SK-N-SH (cell line): ENCODE data around the gene KIF18A. TPM values are rescaled to one million over a fixed set of nuclear protein-coding genes. Genes with fewer than 3 reads are reported as not detected.

Experiments
- CTCF ChIA-PET: fragments of 300-600, 350-600 bp; formaldehyde crosslinking; extraction: SDS; loops from one replicate; lab custom pipeline; 2021; lab: Yijun Ruan, JAX
- POLR2A ChIA-PET: fragments of 350-600 bp; sonication (Branson Sonifier 250); formaldehyde crosslinking; extraction: SDS; loops from one replicate; lab custom pipeline; 2020; ENCODE audit warnings: antibody characterized with exemption, inconsistent platforms; lab: Yijun Ruan, JAX
- DNase-seq: peaks from one replicate; pipeline ENCODE4 v3.0.0; 2012
- H2AFZ ChIP-seq: fragments of 200-600 bp; sonication (generic); 2 replicates; pipeline ENCODE4 v1.8.1; 2016; ENCODE audit warnings: antibody characterized with exemption, mild to moderate bottlenecking, low read depth
- H3F3A ChIP-seq: fragments of 200-600 bp; sonication (generic); replicated peaks from 2 replicates; pipeline ENCODE3; 2016; ENCODE audit warnings: antibody characterized with exemption, mild to moderate bottlenecking; ENCODE audit not compliant: insufficient read depth
- H3K27ac ChIP-seq, 2 experiments: fragments of 200-500 bp in 1 of 2; fragments of 200-600 bp in 1 of 2; sonication (Bioruptor generic) in 1 of 2; sonication (generic), shearing (Covaris generic) in 1 of 2; 2 replicates each; pipeline versions ENCODE4 v1.5.1 to v1.6.1; 2014 to 2016; ENCODE audit warnings: low read depth in 2 of 2, inconsistent platforms in 1 of 2, low read length in 1 of 2, mild to moderate bottlenecking in 1 of 2, mixed read lengths in 1 of 2
- H3K27me3 ChIP-seq: fragments of 200-600 bp; sonication (generic), shearing (Covaris generic); 2 replicates; pipeline ENCODE4 v1.6.1; 2016; ENCODE audit warnings: mixed run types; ENCODE audit not compliant: insufficient read depth
- H3K36me3 ChIP-seq, 2 experiments: fragments of 200-500 bp in 1 of 2; fragments of 200-600 bp in 1 of 2; sonication (Bioruptor generic) in 1 of 2; sonication (generic) in 1 of 2; replicated peaks in 1 of 2; 2 replicates each; pipeline versions ENCODE3 to v1.5.1; 2014 to 2016; ENCODE audit warnings: low read length in 1 of 2, mild to moderate bottlenecking in 1 of 2; ENCODE audit not compliant: insufficient read depth in 2 of 2, control insufficient read depth in 1 of 2
- H3K4me1 ChIP-seq, 2 experiments: fragments of 200-500 bp in 1 of 2; fragments of 200-600 bp in 1 of 2; sonication (Bioruptor generic) in 1 of 2; sonication (generic), shearing (Covaris generic) in 1 of 2; 2 replicates each; pipeline versions ENCODE4 v1.5.1 to v1.6.1; 2014 to 2016; ENCODE audit warnings: low read depth in 1 of 2, low read length in 1 of 2, mixed run types in 1 of 2; ENCODE audit not compliant: insufficient read depth in 2 of 2, control insufficient read depth in 1 of 2
- H3K4me2 ChIP-seq: fragments of 200-600 bp; sonication (generic), shearing (Covaris generic); 2 replicates; pipeline ENCODE4 v1.6.1; 2017; ENCODE audit warnings: mixed run types
- H3K4me3 ChIP-seq, 2 experiments: fragments of 200-500 bp in 1 of 2; fragments of 200-600 bp in 1 of 2; sonication (Bioruptor generic) in 1 of 2; sonication (generic), shearing (Covaris generic) in 1 of 2; 2 replicates each; pipeline versions ENCODE4 v1.5.1 to v1.8.1; 2014 to 2016; ENCODE audit warnings: low read depth in 2 of 2, inconsistent platforms in 1 of 2, low read length in 1 of 2, mild to moderate bottlenecking in 1 of 2, mixed read lengths in 1 of 2, moderate library complexity in 1 of 2
- H3K79me2 ChIP-seq: fragments of 200-600 bp; sonication (generic); 2 replicates; pipeline ENCODE4 v1.8.1; 2017; ENCODE audit warnings: mild to moderate bottlenecking; ENCODE audit not compliant: insufficient read depth
- H3K9ac ChIP-seq: fragments of 200-600 bp; sonication (generic); 2 replicates; pipeline ENCODE4 v1.6.1; 2017; ENCODE audit warnings: mixed run types
- H3K9me2 ChIP-seq: fragments of 200-600 bp; sonication (generic); 2 replicates; pipeline ENCODE4 v1.6.1; 2017; ENCODE audit warnings: mixed run types
- H3K9me3 ChIP-seq: fragments of 200-600 bp; sonication (generic); 2 replicates; pipeline ENCODE4 v1.6.1; 2017; ENCODE audit warnings: mixed run types, mild to moderate bottlenecking, moderate library complexity
- H4K20me1 ChIP-seq: fragments of 200-600 bp; sonication (generic); 2 replicates; pipeline ENCODE4 v1.6.1; 2017; ENCODE audit warnings: mild to moderate bottlenecking, mixed run types; ENCODE audit not compliant: insufficient read depth
- CHD2 ChIP-seq: fragments of 150-350 bp; IDR thresholded peaks from 2 replicates; pipeline ENCODE4 v1.6.1; 2018; ENCODE audit warnings: low read length; ENCODE audit not compliant: partially characterized antibody
- CTCF ChIP-seq: fragments of 200-600 bp; sonication (generic); IDR thresholded peaks from 2 replicates; pipeline ENCODE4 v1.6.1; 2017; ENCODE audit warnings: antibody characterized with exemption, mild to moderate bottlenecking, moderate library complexity
- ELF1 ChIP-seq: IDR thresholded peaks from 2 replicates; pipeline ENCODE4 v1.4.0; 2012
- EZH2phosphoT487 ChIP-seq: fragments of 200-600 bp; sonication (generic); IDR thresholded peaks from 2 replicates; pipeline ENCODE4 v1.6.1; 2017; ENCODE audit warnings: low read depth, mixed run types, mild to moderate bottlenecking, antibody characterized with exemption, moderate library complexity, borderline replicate concordance
- GATA2 ChIP-seq: sonication (generic); formaldehyde crosslinking; IDR thresholded peaks from 2 replicates; pipeline ENCODE4 v1.5.0; 2020; ENCODE audit warnings: mild to moderate bottlenecking, missing genetic modification reagents
- MAX ChIP-seq: IDR thresholded peaks from 2 replicates; pipeline ENCODE4 v1.4.0; 2012; ENCODE audit warnings: low read depth
- MEF2A ChIP-seq: IDR thresholded peaks from 2 replicates; pipeline ENCODE4 v1.4.0; 2012; ENCODE audit warnings: low read depth, borderline replicate concordance
- MXI1 ChIP-seq: IDR thresholded peaks from 2 replicates; pipeline ENCODE4 v1.6.1; 2012; ENCODE audit warnings: mild to moderate bottlenecking, low read depth, low read length, improper control_type of control experiment
- NRF1 ChIP-seq: IDR thresholded peaks from 2 replicates; pipeline ENCODE4 v1.6.1; 2012; ENCODE audit warnings: low read depth, mild to moderate bottlenecking, low read length
- POLR2AphosphoS5 ChIP-seq: IDR thresholded peaks from 2 replicates; pipeline ENCODE4 v1.6.1; 2012; ENCODE audit warnings: low read depth, low read length
- RAD21 ChIP-seq: IDR thresholded peaks from 2 replicates; pipeline ENCODE4 v1.6.1; 2012; ENCODE audit warnings: mild to moderate bottlenecking, low read length
- RCOR1 ChIP-seq: fragments of 150-350 bp; IDR thresholded peaks from 2 replicates; pipeline ENCODE4 v1.6.1; 2017; ENCODE audit warnings: antibody characterized with exemption, low read length
- RFX5 ChIP-seq: IDR thresholded peaks from 2 replicates; pipeline ENCODE4 v1.6.1; 2012; ENCODE audit warnings: mild to moderate bottlenecking, improper control_type of control experiment, low read length
- TAF1 ChIP-seq: IDR thresholded peaks from 2 replicates; pipeline ENCODE4 v1.6.1; 2012; ENCODE audit warnings: low read depth, mild to moderate bottlenecking, low read length, moderate library complexity, borderline replicate concordance
- TCF12 ChIP-seq: IDR thresholded peaks from 2 replicates; pipeline ENCODE4 v1.4.0; 2012
- USF1 ChIP-seq: IDR thresholded peaks from 2 replicates; pipeline ENCODE4 v1.4.0; 2012; ENCODE audit warnings: low read depth, borderline replicate concordance
- USF2 ChIP-seq: fragments of 150-350 bp; IDR thresholded peaks from 2 replicates; pipeline ENCODE4 v1.6.1; 2017; ENCODE audit warnings: antibody characterized with exemption, low read length, low read depth, borderline replicate concordance
- WGBS: methylation state at CpG from one replicate; pipeline ENCODE4 v1.1.6; 2017; ENCODE audit warnings: low lambda C conversion rate; 5-methylcytosine and 5-hydroxymethylcytosine counted together
- polyA plus RNA-seq, 3 experiments: library from polyadenylated mRNA; depleted of rRNA; stranded (reverse); fragments of >200 nt; gene quantifications; 2 replicates each; pipeline ENCODE4 v1.2.3, GENCODE V29; 2012
- TF ChIP-seq, protein P1 (sequence below): IDR thresholded peaks from 2 replicates; pipeline ENCODE4 v1.4.0; 2012; ENCODE audit warnings: low read depth, borderline replicate concordance

The KIF18A gene
- polyA plus RNA-seq, 1 of the 3 experiments (the other 2 are of a cell fraction): 3.8 TPM

DNA sequence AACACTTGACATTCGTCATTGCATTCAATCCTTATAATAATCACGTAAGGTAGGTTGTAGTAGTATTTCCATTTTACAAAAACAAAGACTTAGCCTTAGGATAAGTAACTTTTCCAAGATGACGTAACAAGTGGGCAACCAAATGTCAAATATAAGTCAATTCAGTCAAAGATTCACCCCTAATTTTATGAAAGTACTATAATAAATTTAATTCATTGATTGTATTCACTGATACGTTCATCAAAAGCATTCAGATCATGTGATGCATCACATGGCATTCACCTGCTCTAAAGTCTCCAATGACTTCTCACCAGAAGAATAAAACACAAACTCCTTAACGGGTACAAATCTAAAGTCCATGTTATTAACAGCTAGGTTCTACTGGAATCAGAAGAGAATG, 2.1 kb downstream of the KIF18A start:
- Histone ChIP-seq H3K27me3 (no peaks in the 10 kb centered on the region), H2AFZ (peak overlapping the region; percentile 42; the same call in 1 of the 2 replicates), H3K79me2 (peaks cover 89% of the 10 kb centered on the region), H3F3A (peaks cover 22% of the 10 kb centered on the region), H3K4me2 (peak overlapping the region; percentile 86), H3K27ac (peak overlapping the region; percentile 9 to 91; a peak in 3 of 4 replicates), H3K9me3 (no peaks in the 10 kb centered on the region), H3K4me1 (peaks cover 15 to 47% of the 10 kb centered on the region in 2 experiments; a peak in 3 of 4 replicates), H3K36me3 (no peaks in the 10 kb centered on the region), H3K9ac (peak overlapping the region; percentile 18; the same call in 1 of the 2 replicates), H3K4me3 (peak overlapping the region; percentile 82 to 87; a peak in 3 of 4 replicates), H3K9me2 (no peaks in the 10 kb centered on the region), H4K20me1 (no peaks in the 10 kb centered on the region)
- ChIA-PET POLR2A (no interaction called here), CTCF (interaction anchor here (0.6 kb wide), 1 partner anchor 217 kb away, joined by 3 read pairs; no protein-coding TSS in a partner anchor)
- DNase-seq: no peak
- 53% methylated on average over 5 of the region's 5 CpGs for WGBS
- TF ChIP-seq USF1 (peak; percentile 79), EZH2phosphoT487 (no peak), USF2 (peak; percentile 36; the same call in 1 of the 2 replicates), MEF2A (no peak), RCOR1 (no peak)

DNA sequence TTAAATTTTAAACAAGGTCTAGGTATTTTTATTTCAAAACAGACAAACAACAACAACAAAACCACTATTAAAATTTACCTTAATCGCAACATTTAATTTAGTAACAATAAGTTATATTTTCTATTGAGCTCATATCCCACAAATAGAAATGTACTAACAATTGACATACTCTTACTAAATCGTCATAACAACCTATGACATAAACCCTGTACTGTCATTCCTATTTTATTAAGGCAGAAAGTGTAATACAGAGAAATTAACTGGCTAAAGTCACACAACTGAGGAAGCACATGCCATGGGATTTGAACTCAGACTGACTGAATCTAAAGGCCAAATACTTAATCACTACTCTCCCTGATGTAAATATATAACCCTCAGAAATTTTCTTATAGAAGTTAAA, 3.0 kb downstream of the KIF18A start:
- ChIA-PET CTCF (interaction anchor here (1.2 kb wide), 1 partner anchor 405 kb away, joined by 4 read pairs; the partner anchor contains the start of gene BDNF), POLR2A (no interaction called here)
- Histone ChIP-seq H3K4me2 (no peak overlapping the region), H3K27ac (peak overlapping the region in 1 of 2 experiments; percentile 37; a peak in 3 of 4 replicates), H3K36me3 (no peaks in the 10 kb centered on the region), H2AFZ (no peak overlapping the region), H3K9me3 (no peaks in the 10 kb centered on the region), H3K27me3 (no peaks in the 10 kb centered on the region), H3K9me2 (no peaks in the 10 kb centered on the region), H3K4me3 (no peak overlapping the region), H3K4me1 (peaks cover 13 to 47% of the 10 kb centered on the region in 2 experiments; a peak in 3 of 4 replicates), H4K20me1 (no peaks in the 10 kb centered on the region), H3K79me2 (peaks cover 90% of the 10 kb centered on the region), H3F3A (peaks cover 25% of the 10 kb centered on the region), H3K9ac (0 out of 2 replicates have a peak overlapping the region, but pooled peaks have one; percentile 2)
- DNase-seq: no peak
- WGBS: 83% methylated on average over 2 of the region's 2 CpGs
- TF ChIP-seq TCF12 (no peak), MAX (no peak), RAD21 (no peak), NRF1 (no peak), RFX5 (no peak), GATA2 (CRISPR knock-in tag) (no peak), CHD2 (no peak), MXI1 (no peak), TAF1 (no peak), POLR2AphosphoS5 (no peak), ELF1 (no peak), CTCF (no peak)
- TF ChIP-seq, protein P1, sequence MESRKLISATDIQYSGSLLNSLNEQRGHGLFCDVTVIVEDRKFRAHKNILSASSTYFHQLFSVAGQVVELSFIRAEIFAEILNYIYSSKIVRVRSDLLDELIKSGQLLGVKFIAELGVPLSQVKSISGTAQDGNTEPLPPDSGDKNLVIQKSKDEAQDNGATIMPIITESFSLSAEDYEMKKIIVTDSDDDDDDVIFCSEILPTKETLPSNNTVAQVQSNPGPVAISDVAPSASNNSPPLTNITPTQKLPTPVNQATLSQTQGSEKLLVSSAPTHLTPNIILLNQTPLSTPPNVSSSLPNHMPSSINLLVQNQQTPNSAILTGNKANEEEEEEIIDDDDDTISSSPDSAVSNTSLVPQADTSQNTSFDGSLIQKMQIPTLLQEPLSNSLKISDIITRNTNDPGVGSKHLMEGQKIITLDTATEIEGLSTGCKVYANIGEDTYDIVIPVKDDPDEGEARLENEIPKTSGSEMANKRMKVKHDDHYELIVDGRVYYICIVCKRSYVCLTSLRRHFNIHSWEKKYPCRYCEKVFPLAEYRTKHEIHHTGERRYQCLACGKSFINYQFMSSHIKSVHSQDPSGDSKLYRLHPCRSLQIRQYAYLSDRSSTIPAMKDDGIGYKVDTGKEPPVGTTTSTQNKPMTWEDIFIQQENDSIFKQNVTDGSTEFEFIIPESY: no peak
